ENCODE measurements around the gene DOK3. TPM values are rescaled to one million over a fixed set of nuclear protein-coding genes. Genes with fewer than 3 reads are reported as not detected.

Gene DOK3
- total RNA-seq, 1 experiment from 2014 or later = 8.0 TPM

GRCh38 chr5:177459357-177459756 is 50.3 kb downstream of the DOK3 start:
- ChIA-PET POLR2A (no interaction called here), RAD21 (ENCODE audit: low non-redundant PET in 1 of 2, low total read pairs in 2 of 2, uncharacterized antibody in 2 of 2, unreplicated experiment in 2 of 2) (no interaction called here), CTCF (no interaction called here)
- H3K4me1 ChIP-seq (ENCODE audit: control insufficient read depth in 1 of 2, insufficient read depth in 2 of 2, low read length in 2 of 2) = peaks cover 8 to 27% of the 10 kb centered on the region in 2 experiments; a peak in 3 of 4 replicates
- no TSS peak for BruUV-seq (replicated peaks)
- no peak overlapping the region for H3K9ac ChIP-seq (ENCODE audit: low read length)
- H3K4me2 ChIP-seq (ENCODE audit: low read length) = no peak overlapping the region
- no peak overlapping the region for H3K4me3 ChIP-seq (replicated peaks in 1 of 2; ENCODE audit: low read depth in 1 of 2, low read length in 2 of 2)
- TF ChIP-seq CEBPB (IDR thresholded peaks at IDR 0.05; ENCODE audit: low read depth) = no peak
- TF ChIP-seq YY1 (IDR thresholded peaks at IDR 0.05; ENCODE audit: extremely low read depth, insufficient replicate concordance, low read depth, low read length) = no peak
- TF ChIP-seq, protein P1, sequence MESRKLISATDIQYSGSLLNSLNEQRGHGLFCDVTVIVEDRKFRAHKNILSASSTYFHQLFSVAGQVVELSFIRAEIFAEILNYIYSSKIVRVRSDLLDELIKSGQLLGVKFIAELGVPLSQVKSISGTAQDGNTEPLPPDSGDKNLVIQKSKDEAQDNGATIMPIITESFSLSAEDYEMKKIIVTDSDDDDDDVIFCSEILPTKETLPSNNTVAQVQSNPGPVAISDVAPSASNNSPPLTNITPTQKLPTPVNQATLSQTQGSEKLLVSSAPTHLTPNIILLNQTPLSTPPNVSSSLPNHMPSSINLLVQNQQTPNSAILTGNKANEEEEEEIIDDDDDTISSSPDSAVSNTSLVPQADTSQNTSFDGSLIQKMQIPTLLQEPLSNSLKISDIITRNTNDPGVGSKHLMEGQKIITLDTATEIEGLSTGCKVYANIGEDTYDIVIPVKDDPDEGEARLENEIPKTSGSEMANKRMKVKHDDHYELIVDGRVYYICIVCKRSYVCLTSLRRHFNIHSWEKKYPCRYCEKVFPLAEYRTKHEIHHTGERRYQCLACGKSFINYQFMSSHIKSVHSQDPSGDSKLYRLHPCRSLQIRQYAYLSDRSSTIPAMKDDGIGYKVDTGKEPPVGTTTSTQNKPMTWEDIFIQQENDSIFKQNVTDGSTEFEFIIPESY (IDR thresholded peaks at IDR 0.05; ENCODE audit: extremely low read depth, insufficient replicate concordance, low read length) = no peak
- TF ChIP-seq POLR2AphosphoS5 (IDR thresholded peaks at IDR 0.05; ENCODE audit: low read depth, low read length) = no peak
- TF ChIP-seq POLR2A (IDR thresholded peaks at IDR 0.05; ENCODE audit: borderline replicate concordance, extremely low read depth, insufficient read depth, insufficient read length) = no peak
- TF ChIP-seq CBX3 (IDR thresholded peaks at IDR 0.05; ENCODE audit: low read depth) = no peak
- H2AFZ ChIP-seq (ENCODE audit: low read depth, low read length, poor library complexity, severe bottlenecking) = no peak overlapping the region
- no peak overlapping the region for H3K27ac ChIP-seq (ENCODE audit: low read depth, low read length)
- H3K36me3 ChIP-seq (ENCODE audit: control insufficient read depth in 1 of 2, insufficient read depth in 2 of 2, low read length in 2 of 2) = peaks cover 0 to 16% of the 10 kb centered on the region in 2 experiments; a peak in 1 of 4 replicates
- no peaks in the 10 kb centered on the region for H3K27me3 ChIP-seq (ENCODE audit: insufficient read depth, low read length)
- no peaks in the 10 kb centered on the region for H3K9me2 ChIP-seq (ENCODE audit: insufficient read depth)
- ATAC-seq = no peak
- H3K9me3 ChIP-seq (ENCODE audit: control insufficient read depth in 1 of 2, insufficient read depth in 1 of 2, low read depth in 1 of 2, low read length in 2 of 2) = no peaks in the 10 kb centered on the region
- no peaks in the 10 kb centered on the region for H4K20me1 ChIP-seq (ENCODE audit: insufficient read depth)
- no peak for DNase-seq (ENCODE audit: low read depth, low spot score)
- H3K79me2 ChIP-seq (ENCODE audit: insufficient read depth, low read length) = no peaks in the 10 kb centered on the region
- intact Hi-C loops (cut with micrococcal nuclease) = no loop called here

DNA sequence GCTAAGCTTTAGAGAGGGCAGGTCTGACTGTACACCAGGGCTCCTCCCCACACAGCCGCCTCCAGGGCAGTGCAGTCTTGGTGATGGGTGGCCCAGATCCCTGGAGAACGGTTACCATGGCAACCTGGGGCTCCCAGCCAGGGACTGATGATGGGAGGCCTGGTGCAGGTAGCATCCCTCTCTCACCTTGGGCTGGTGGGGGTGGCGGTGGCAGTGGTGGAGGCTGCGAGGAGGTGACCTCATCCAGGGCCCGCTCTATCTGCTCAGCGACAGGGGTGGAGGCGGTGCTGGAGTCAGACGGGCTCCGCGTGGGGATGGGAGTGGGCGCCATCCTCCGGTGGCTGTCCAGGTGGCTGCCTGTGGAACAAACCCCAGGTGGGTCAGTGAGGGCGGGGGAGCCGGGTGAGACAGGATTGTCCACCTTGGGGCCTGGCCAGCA is 50.7 kb downstream of the DOK3 start:
- ATAC-seq = no peak
- H3K9ac ChIP-seq (ENCODE audit: low read length) = no peak overlapping the region
- BruUV-seq (replicated peaks) = no TSS peak
- H3K4me2 ChIP-seq (ENCODE audit: low read length) = no peak overlapping the region
- POLR2A ChIA-PET = interaction anchor here (1.7 kb wide), 1 partner anchor 36 kb away, joined by 9 read pairs; no protein-coding TSS in a partner anchor
- H3K27me3 ChIP-seq (ENCODE audit: insufficient read depth, low read length) = no peaks in the 10 kb centered on the region
- peaks cover 8 to 31% of the 10 kb centered on the region in 2 experiments; a peak in 3 of 4 replicates for H3K4me1 ChIP-seq (ENCODE audit: control insufficient read depth in 1 of 2, insufficient read depth in 2 of 2, low read length in 2 of 2)
- RAD21 ChIA-PET (ENCODE audit: low non-redundant PET in 1 of 2, low total read pairs in 2 of 2, uncharacterized antibody in 2 of 2, unreplicated experiment in 2 of 2) = no interaction called here
- H3K79me2 ChIP-seq (ENCODE audit: insufficient read depth, low read length) = no peaks in the 10 kb centered on the region; the same call in 1 of the 2 replicates
- H3K4me3 ChIP-seq (replicated peaks in 1 of 2; ENCODE audit: low read depth in 1 of 2, low read length in 2 of 2) = no peak overlapping the region
- CTCF ChIA-PET = no interaction called here
- intact Hi-C loops (cut with micrococcal nuclease) = no loop called here
- H3K9me3 ChIP-seq (ENCODE audit: control insufficient read depth in 1 of 2, insufficient read depth in 1 of 2, low read depth in 1 of 2, low read length in 2 of 2) = no peaks in the 10 kb centered on the region
- no peak overlapping the region for H3K27ac ChIP-seq (ENCODE audit: low read depth, low read length)
- H4K20me1 ChIP-seq (ENCODE audit: insufficient read depth) = no peaks in the 10 kb centered on the region
- TF ChIP-seq, protein P1 (IDR thresholded peaks at IDR 0.05; ENCODE audit: extremely low read depth, insufficient replicate concordance, low read length) = no peak
- TF ChIP-seq ELF1 (IDR thresholded peaks at IDR 0.05; ENCODE audit: borderline replicate concordance, low read depth) = no peak
- no peak for TF ChIP-seq JUND (IDR thresholded peaks at IDR 0.05)
- no peak for TF ChIP-seq SIN3A (IDR thresholded peaks at IDR 0.05; ENCODE audit: low read depth)
- TF ChIP-seq, protein P2, sequence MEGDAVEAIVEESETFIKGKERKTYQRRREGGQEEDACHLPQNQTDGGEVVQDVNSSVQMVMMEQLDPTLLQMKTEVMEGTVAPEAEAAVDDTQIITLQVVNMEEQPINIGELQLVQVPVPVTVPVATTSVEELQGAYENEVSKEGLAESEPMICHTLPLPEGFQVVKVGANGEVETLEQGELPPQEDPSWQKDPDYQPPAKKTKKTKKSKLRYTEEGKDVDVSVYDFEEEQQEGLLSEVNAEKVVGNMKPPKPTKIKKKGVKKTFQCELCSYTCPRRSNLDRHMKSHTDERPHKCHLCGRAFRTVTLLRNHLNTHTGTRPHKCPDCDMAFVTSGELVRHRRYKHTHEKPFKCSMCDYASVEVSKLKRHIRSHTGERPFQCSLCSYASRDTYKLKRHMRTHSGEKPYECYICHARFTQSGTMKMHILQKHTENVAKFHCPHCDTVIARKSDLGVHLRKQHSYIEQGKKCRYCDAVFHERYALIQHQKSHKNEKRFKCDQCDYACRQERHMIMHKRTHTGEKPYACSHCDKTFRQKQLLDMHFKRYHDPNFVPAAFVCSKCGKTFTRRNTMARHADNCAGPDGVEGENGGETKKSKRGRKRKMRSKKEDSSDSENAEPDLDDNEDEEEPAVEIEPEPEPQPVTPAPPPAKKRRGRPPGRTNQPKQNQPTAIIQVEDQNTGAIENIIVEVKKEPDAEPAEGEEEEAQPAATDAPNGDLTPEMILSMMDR (IDR thresholded peaks at IDR 0.05 in 2 of 3, conservative IDR thresholded peaks at IDR 0.05 in 1 of 3; ENCODE audit: borderline replicate concordance in 1 of 3, insufficient read depth in 1 of 3, low read depth in 2 of 3, low read length in 2 of 3) = no peak
- TF ChIP-seq POLR2AphosphoS5 (IDR thresholded peaks at IDR 0.05; ENCODE audit: low read depth, low read length) = no peak
- TF ChIP-seq YY1 (IDR thresholded peaks at IDR 0.05; ENCODE audit: extremely low read depth, insufficient replicate concordance, low read depth, low read length) = no peak
- TF ChIP-seq SRF (IDR thresholded peaks at IDR 0.05; ENCODE audit: low read depth) = no peak
- no peak for TF ChIP-seq EGR1 (IDR thresholded peaks at IDR 0.05; ENCODE audit: low read depth)
- no peak for TF ChIP-seq CEBPB (IDR thresholded peaks at IDR 0.05; ENCODE audit: low read depth)
- no peak for DNase-seq (ENCODE audit: low read depth, low spot score)
- H3K36me3 ChIP-seq (ENCODE audit: control insufficient read depth in 1 of 2, insufficient read depth in 2 of 2, low read length in 2 of 2) = peaks cover 0 to 16% of the 10 kb centered on the region in 2 experiments; a peak in 1 of 4 replicates
- H2AFZ ChIP-seq (ENCODE audit: low read depth, low read length, poor library complexity, severe bottlenecking) = no peak overlapping the region
- no peaks in the 10 kb centered on the region for H3K9me2 ChIP-seq (ENCODE audit: insufficient read depth)
